OCI-LY1 (cell line): Measurements from ENCODE around the gene TTC28.

Source experiments
- EZH2 ChIP-seq: fragments of 200-600 bp; sonication (generic), shearing (Covaris generic); IDR thresholded peaks from 2 replicates; pipeline ENCODE4 v1.8.0; 2017; ENCODE audit warnings: borderline replicate concordance, mixed run types, mild to moderate bottlenecking, antibody characterized with exemption, low read length, moderate library complexity, mixed read lengths
- TF ChIP-seq, protein P1 (sequence below): fragments of 200-600 bp; sonication (generic), shearing (Covaris generic); IDR thresholded peaks from 2 replicates; pipeline ENCODE4 v1.5.1; 2017; ENCODE audit warnings: mild to moderate bottlenecking, antibody characterized with exemption, low read length, moderate library complexity, mixed read lengths

DNA sequence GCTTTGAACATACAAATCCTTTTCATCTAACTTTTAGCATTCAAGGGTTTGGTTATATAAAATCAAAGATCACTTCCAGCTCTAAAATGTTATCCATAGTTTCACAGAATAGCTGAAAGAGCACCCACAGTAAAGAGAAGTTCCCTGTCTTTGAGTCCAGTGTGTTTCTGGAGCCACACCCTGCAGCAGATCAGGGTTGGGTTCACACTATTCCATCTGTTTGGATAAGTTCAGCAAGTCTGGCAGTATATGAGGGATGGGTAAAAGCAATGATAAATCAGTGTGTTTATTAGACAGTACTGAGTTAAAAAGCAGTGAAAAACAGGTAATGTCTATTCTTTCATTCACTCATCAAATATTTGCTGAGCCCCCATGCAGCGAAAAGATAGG, 624.8 kb downstream of the TTC28 start:
- TF ChIP-seq, protein P1, sequence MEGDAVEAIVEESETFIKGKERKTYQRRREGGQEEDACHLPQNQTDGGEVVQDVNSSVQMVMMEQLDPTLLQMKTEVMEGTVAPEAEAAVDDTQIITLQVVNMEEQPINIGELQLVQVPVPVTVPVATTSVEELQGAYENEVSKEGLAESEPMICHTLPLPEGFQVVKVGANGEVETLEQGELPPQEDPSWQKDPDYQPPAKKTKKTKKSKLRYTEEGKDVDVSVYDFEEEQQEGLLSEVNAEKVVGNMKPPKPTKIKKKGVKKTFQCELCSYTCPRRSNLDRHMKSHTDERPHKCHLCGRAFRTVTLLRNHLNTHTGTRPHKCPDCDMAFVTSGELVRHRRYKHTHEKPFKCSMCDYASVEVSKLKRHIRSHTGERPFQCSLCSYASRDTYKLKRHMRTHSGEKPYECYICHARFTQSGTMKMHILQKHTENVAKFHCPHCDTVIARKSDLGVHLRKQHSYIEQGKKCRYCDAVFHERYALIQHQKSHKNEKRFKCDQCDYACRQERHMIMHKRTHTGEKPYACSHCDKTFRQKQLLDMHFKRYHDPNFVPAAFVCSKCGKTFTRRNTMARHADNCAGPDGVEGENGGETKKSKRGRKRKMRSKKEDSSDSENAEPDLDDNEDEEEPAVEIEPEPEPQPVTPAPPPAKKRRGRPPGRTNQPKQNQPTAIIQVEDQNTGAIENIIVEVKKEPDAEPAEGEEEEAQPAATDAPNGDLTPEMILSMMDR: no peak
- no peak for TF ChIP-seq EZH2
